Muscle layer of colon (tissue), 2 donors: Measurements from ENCODE around the gene EDN1.

Experiments used
- H3K27ac ChIP-seq: one replicate; pipeline ENCODE4 v1.7.0; 2013; ENCODE audit warnings: low read depth, mild to moderate bottlenecking, low read length, moderate library complexity
- H3K27me3 ChIP-seq, 2 donors: one replicate each; pipeline ENCODE4 v1.7.0; 2013; ENCODE audit warnings: low read length in 2 of 2, mild to moderate bottlenecking in 2 of 2; ENCODE audit not compliant: insufficient read depth in 2 of 2, control insufficient read depth in 1 of 2
- H3K36me3 ChIP-seq: one replicate; pipeline ENCODE4 v1.7.0; 2013; ENCODE audit warnings: mild to moderate bottlenecking, low read length; ENCODE audit not compliant: insufficient read depth
- H3K4me1 ChIP-seq: one replicate; pipeline ENCODE4 v1.7.0; 2013; ENCODE audit warnings: mild to moderate bottlenecking, low read length; ENCODE audit not compliant: insufficient read depth
- H3K4me3 ChIP-seq, 2 donors: one replicate each; pipeline ENCODE4 v1.7.0; 2013; ENCODE audit warnings: low read length in 2 of 2, low read depth in 1 of 2, mild to moderate bottlenecking in 1 of 2, moderate library complexity in 1 of 2
- H3K9ac ChIP-seq: one replicate; pipeline ENCODE4 v1.7.0; 2013; ENCODE audit warnings: low read length
- H3K9me3 ChIP-seq: one replicate; pipeline ENCODE4 v1.7.0; 2013; ENCODE audit warnings: mild to moderate bottlenecking, low read length
- donor health status: abdominal sarcoma.
- donor health status: Adenocarcinoma of cecum.

The EDN1 gene

DNA sequence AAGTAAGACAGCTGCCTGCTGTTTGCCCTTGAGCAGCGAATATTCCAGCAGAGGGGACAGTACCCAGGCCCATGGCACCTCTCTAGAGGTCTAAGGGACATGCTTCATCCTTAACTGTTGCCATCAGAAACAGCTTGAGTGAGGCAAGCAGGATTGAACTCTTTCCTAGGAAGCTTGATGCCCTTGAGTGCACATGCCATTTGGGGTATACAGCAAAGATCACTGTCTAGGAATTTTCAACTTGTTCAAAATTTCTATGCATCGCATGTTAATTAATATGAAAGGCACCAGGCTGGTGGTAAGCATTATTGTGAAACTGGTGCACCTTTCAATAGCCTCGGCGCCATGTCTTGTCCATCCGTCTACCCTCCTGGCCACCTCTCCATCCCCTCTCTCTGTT is 54.1 kb downstream of the EDN1 start:
- H3K27ac ChIP-seq = no peak overlapping the region
- H3K36me3 ChIP-seq = no peaks in the 10 kb centered on the region
- no peaks in the 10 kb centered on the region for H3K27me3 ChIP-seq
- H3K4me1 ChIP-seq = no peaks in the 10 kb centered on the region
- no peaks in the 10 kb centered on the region for H3K9me3 ChIP-seq
- no peak overlapping the region for H3K4me3 ChIP-seq
- no peak overlapping the region for H3K9ac ChIP-seq

DNA sequence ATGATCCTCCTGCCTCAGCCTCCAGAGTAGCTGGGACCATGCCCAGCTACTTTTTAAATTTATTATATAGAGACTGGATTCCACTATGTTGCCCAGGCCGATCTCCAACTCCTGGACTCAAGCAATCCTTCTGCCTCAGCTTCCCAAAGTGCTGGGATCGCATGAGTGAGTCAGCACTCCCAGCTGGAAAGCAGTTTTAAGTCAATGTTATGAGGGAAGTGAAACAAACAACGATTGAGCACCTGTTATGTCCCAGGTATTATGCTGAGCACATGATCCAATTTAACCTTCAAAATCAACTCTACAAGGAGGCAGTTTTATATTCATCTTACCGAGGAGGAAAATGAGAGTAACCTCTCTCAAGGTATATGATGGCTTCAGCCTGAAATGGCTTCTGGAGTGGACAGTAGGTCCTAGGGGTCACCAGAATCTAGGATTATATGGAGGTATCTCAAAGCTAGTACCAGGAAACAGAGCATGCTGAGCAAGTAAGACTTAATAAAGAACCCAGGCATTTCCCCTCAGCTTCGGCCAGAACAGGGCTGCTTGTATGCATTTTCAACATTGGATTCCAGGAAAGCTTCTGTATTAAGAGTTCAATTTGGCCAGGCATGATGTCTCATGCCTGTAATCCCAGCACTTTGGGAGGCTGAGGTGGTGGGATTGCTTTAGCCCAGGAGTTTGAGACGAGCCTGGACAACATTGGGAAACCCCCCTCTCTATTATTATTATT is 55.0 kb downstream of the EDN1 start:
- Histone ChIP-seq H3K4me1 (no peaks in the 10 kb centered on the region), H3K27me3 (no peaks in the 10 kb centered on the region), H3K9ac (no peak overlapping the region), H3K4me3 (no peak overlapping the region), H3K9me3 (no peaks in the 10 kb centered on the region), H3K27ac (no peak overlapping the region), H3K36me3 (no peaks in the 10 kb centered on the region)

DNA sequence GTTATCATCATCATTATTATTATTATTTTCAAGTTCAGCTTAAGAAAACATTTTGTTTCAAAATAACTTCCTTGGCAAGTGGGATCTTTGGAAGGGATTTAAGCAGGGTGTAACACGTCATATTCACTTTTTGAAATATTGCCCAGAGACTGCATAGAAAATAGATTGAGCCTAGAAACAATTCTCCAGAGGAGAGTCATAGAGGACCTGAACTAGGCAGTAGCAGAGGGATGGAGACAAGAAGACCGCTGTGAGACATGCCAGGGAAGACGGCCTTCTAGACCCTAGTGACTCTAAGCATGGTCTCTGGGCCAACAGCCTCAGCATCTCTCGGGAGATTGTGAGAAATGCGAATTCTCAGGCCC is 55.5 kb downstream of the EDN1 start:
- Histone ChIP-seq H3K9ac (no peak overlapping the region), H3K4me3 (no peak overlapping the region), H3K27me3 (no peaks in the 10 kb centered on the region), H3K36me3 (no peaks in the 10 kb centered on the region), H3K4me1 (no peaks in the 10 kb centered on the region), H3K27ac (no peak overlapping the region), H3K9me3 (no peaks in the 10 kb centered on the region)
